ENCODE results near the gene CKS1B.

CKS1B gene

GRCh38 chr1:155023627-155024026 lies 49.1 kb downstream of the CKS1B start:
- no peak overlapping the region for H3K4me3 ChIP-seq (ENCODE audit: control insufficient read depth, low read depth, low read length)
- no peak for DNase-seq (ENCODE audit: low read depth)
- TF ChIP-seq CTCF (IDR thresholded peaks at IDR 0.05; ENCODE audit: control insufficient read depth, insufficient read depth, low read depth, low read length, missing control alignments), result no peak

GRCh38 chr1:155024315-155024714 lies 49.8 kb downstream of the CKS1B start:
- H3K4me3 ChIP-seq (ENCODE audit: control insufficient read depth, low read depth, low read length), result no peak overlapping the region
- no peak for DNase-seq (ENCODE audit: low read depth)
- no peak for TF ChIP-seq CTCF (IDR thresholded peaks at IDR 0.05; ENCODE audit: control insufficient read depth, insufficient read depth, low read depth, low read length, missing control alignments)

GRCh38 chr1:155026154-155026553 lies 51.7 kb downstream of the CKS1B start:
- no peak overlapping the region for H3K4me3 ChIP-seq (ENCODE audit: control insufficient read depth, low read depth, low read length)
- DNase-seq (ENCODE audit: low read depth), result no peak
- TF ChIP-seq CTCF (IDR thresholded peaks at IDR 0.05; ENCODE audit: control insufficient read depth, insufficient read depth, low read depth, low read length, missing control alignments), result no peak

GRCh38 chr1:155026588-155026987 lies 52.1 kb downstream of the CKS1B start:
- DNase-seq (ENCODE audit: low read depth), result no peak
- H3K4me3 ChIP-seq (ENCODE audit: control insufficient read depth, low read depth, low read length), result no peak overlapping the region
- TF ChIP-seq CTCF (IDR thresholded peaks at IDR 0.05; ENCODE audit: control insufficient read depth, insufficient read depth, low read depth, low read length, missing control alignments), result no peak
